Stimulated activated naive CD4-positive, alpha-beta T cell treated with Interleukin-2 at 50 U/mL for 16 hours (primary cell): Measurements from ENCODE around the gene PLCH1.
"Not testable (repeated sequence)": the region's sequence is repeated elsewhere in the genome, so short reads cannot be mapped to it uniquely, and the experiment has no call there.

ENCODE experiments used
- DNase-seq: peaks from one replicate; lab custom pipeline; 2025; lab: John Stamatoyannopoulos, UW

Gene PLCH1

GRCh38 chr3:155420406-155420805, 324.5 kb downstream of the PLCH1 start:
- no peak for DNase-seq

- DNase-seq: no peak
Observed at GRCh38 chr3:155418407-155418806, 326.5 kb downstream of the PLCH1 start.

- no peak for DNase-seq
Observed at GRCh38 chr3:155417119-155417517, 327.8 kb downstream of the PLCH1 start.

- DNase-seq: no peak
Observed at GRCh38 chr3:155416500-155417118, 328.3 kb downstream of the PLCH1 start.

GRCh38 chr3:155412904-155413303, 332.0 kb downstream of the PLCH1 start:
- no peak for DNase-seq

GRCh38 chr3:155411500-155412223, 333.2 kb downstream of the PLCH1 start:
- DNase-seq: no peak

- no peak for DNase-seq
Observed at GRCh38 chr3:155409336-155409735, 335.5 kb downstream of the PLCH1 start.

GRCh38 chr3:155407971-155408370, 336.9 kb downstream of the PLCH1 start:
- no peak for DNase-seq

GRCh38 chr3:155407331-155407730, 337.5 kb downstream of the PLCH1 start:
- no peak for DNase-seq

GRCh38 chr3:155404486-155404885, 340.4 kb downstream of the PLCH1 start:
- DNase-seq: no peak

GRCh38 chr3:155402656-155403055, 342.2 kb downstream of the PLCH1 start:
- DNase-seq: no peak

- no peak for DNase-seq
Observed at GRCh38 chr3:155398046-155398445, 346.8 kb downstream of the PLCH1 start.

- not testable (repeated sequence) for DNase-seq
Observed at GRCh38 chr3:155394896-155395295, 350.0 kb downstream of the PLCH1 start.

- DNase-seq: no peak
Observed at GRCh38 chr3:155394240-155394639, 350.6 kb downstream of the PLCH1 start.

- DNase-seq: no peak
Observed at GRCh38 chr3:155393316-155393715, 351.6 kb downstream of the PLCH1 start.

GRCh38 chr3:155392138-155392537, 352.7 kb downstream of the PLCH1 start:
- no peak for DNase-seq

GRCh38 chr3:155391551-155391958, 353.3 kb downstream of the PLCH1 start:
- no peak for DNase-seq

- no peak for DNase-seq
Observed at GRCh38 chr3:155391104-155391503, 353.8 kb downstream of the PLCH1 start.

GRCh38 chr3:155390351-155390750, 354.5 kb downstream of the PLCH1 start:
- no peak for DNase-seq

- no peak for DNase-seq
Observed at GRCh38 chr3:155388417-155388816, 356.5 kb downstream of the PLCH1 start.

- DNase-seq: no peak
Observed at GRCh38 chr3:155387571-155387970, 357.3 kb downstream of the PLCH1 start.

GRCh38 chr3:155386919-155387318, 358.0 kb downstream of the PLCH1 start:
- DNase-seq: no peak

- no peak for DNase-seq
Observed at GRCh38 chr3:155385896-155386625, 358.8 kb downstream of the PLCH1 start.
